CD4-positive, alpha-beta T cell treated with Interleukin-17A for 1 hour (primary cell): ENCODE measurements around the gene STOML1.

Experiments
- DNase-seq: peaks from one replicate; pipeline ENCODE4 v3.0.0-alpha.2; 2020

STOML1 gene

GRCh38 chr15:73991726-73992593 is at the start of gene STOML1:
Gene STOML1 (minus strand): TSS chr15:73992295. CDS start chr15:73992223, 72 bp downstream.
- DNase-seq: peak; percentile 95

GRCh38 chr15:74041311-74041756 is 49.2 kb upstream of the STOML1 start:
- no peak for DNase-seq

GRCh38 chr15:74040109-74040850 is 48.2 kb upstream of the STOML1 start:
- DNase-seq: no peak

GRCh38 chr15:74039656-74040010 is 47.5 kb upstream of the STOML1 start:
- no peak for DNase-seq

- DNase-seq: no peak
These were observed 46.9 kb upstream of the STOML1 start for GRCh38 chr15:74038707-74039655.

- DNase-seq: no peak
These were observed 45.3 kb upstream of the STOML1 start for GRCh38 chr15:74037171-74038117.

GRCh38 chr15:74036271-74037170 is 44.4 kb upstream of the STOML1 start:
- no peak for DNase-seq

GRCh38 chr15:74035121-74036017 is 43.3 kb upstream of the STOML1 start:
- DNase-seq: no peak

- no peak for DNase-seq
These were observed 42.2 kb upstream of the STOML1 start for GRCh38 chr15:74034206-74034755.

GRCh38 chr15:74032606-74033561 is 40.8 kb upstream of the STOML1 start:
- no peak for DNase-seq

- DNase-seq: no peak
These were observed 40.0 kb upstream of the STOML1 start for GRCh38 chr15:74032046-74032445.

GRCh38 chr15:74028646-74029045 is 36.6 kb upstream of the STOML1 start:
- no peak for DNase-seq

- DNase-seq: no peak
These were observed 35.6 kb upstream of the STOML1 start for GRCh38 chr15:74027688-74028087.

GRCh38 chr15:74025436-74025835 is 33.3 kb upstream of the STOML1 start:
- no peak for DNase-seq

- DNase-seq: no peak
These were observed 32.6 kb upstream of the STOML1 start for GRCh38 chr15:74024687-74025086.

- DNase-seq: no peak
These were observed 30.8 kb upstream of the STOML1 start for GRCh38 chr15:74022706-74023470.

GRCh38 chr15:74019734-74020133 is 27.6 kb upstream of the STOML1 start:
- no peak for DNase-seq
